GM12864 (cell line): ENCODE data around the gene IAH1.

ENCODE experiments used
- DNase-seq: peaks from one replicate; pipeline ENCODE4 v3.0.0-alpha.2; 2011; ENCODE audit warnings: low read depth
- H3K4me3 ChIP-seq: 2 replicates; pipeline ENCODE4 v1.5.1; 2011; ENCODE audit warnings: mild to moderate bottlenecking, low read depth, low read length, control low read depth
- TF ChIP-seq, protein P1 (sequence below): IDR thresholded peaks from 2 replicates; pipeline ENCODE4 v1.5.1; 2011; ENCODE audit warnings: low read depth, mild to moderate bottlenecking, moderate library complexity, low read length, control low read depth, inconsistent platforms; ENCODE audit errors: missing control alignments

Gene IAH1

GRCh38 chr2:9441556-9441955 lies 32.8 kb upstream of the IAH1 start:
- H3K4me3 ChIP-seq: no peak overlapping the region
- DNase-seq: no peak
- TF ChIP-seq, protein P1, sequence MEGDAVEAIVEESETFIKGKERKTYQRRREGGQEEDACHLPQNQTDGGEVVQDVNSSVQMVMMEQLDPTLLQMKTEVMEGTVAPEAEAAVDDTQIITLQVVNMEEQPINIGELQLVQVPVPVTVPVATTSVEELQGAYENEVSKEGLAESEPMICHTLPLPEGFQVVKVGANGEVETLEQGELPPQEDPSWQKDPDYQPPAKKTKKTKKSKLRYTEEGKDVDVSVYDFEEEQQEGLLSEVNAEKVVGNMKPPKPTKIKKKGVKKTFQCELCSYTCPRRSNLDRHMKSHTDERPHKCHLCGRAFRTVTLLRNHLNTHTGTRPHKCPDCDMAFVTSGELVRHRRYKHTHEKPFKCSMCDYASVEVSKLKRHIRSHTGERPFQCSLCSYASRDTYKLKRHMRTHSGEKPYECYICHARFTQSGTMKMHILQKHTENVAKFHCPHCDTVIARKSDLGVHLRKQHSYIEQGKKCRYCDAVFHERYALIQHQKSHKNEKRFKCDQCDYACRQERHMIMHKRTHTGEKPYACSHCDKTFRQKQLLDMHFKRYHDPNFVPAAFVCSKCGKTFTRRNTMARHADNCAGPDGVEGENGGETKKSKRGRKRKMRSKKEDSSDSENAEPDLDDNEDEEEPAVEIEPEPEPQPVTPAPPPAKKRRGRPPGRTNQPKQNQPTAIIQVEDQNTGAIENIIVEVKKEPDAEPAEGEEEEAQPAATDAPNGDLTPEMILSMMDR: no peak

- H3K4me3 ChIP-seq: no peak overlapping the region
- TF ChIP-seq, protein P1: no peak
- no peak for DNase-seq
These were observed 30.8 kb upstream of the IAH1 start for GRCh38 chr2:9443526-9443925.

DNA sequence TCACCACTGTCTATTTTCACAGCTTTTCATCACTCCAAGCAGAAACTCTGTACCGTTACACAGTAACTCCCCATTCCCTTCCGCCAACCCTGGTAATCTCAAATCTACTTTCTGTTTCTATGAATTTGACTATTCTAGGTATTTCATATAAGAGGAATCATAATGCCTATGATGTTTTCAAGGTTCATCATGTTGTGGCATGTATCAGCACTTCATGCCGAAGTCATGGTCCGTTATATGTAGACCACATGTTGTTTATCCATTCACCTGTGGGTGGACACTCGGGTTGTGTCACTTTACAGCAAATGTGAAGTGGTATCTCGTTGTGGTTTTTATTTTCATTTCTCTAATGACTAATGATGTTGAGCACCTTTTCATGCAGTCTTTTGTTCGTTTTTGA lies 29.3 kb upstream of the IAH1 start:
- H3K4me3 ChIP-seq: no peak overlapping the region
- no peak for DNase-seq
- TF ChIP-seq, protein P1: no peak

- TF ChIP-seq, protein P1: no peak
- DNase-seq: no peak
These were observed 23.1 kb upstream of the IAH1 start for GRCh38 chr2:9451231-9451630.

GRCh38 chr2:9460441-9461017 lies 13.8 kb upstream of the IAH1 start:
- TF ChIP-seq, protein P1: no peak
- no peak overlapping the region for H3K4me3 ChIP-seq
- no peak for DNase-seq

More at GRCh38 chr2:9451231-9451630, 23.1 kb upstream of the IAH1 start:
- H3K4me3 ChIP-seq: no peak overlapping the region

DNA sequence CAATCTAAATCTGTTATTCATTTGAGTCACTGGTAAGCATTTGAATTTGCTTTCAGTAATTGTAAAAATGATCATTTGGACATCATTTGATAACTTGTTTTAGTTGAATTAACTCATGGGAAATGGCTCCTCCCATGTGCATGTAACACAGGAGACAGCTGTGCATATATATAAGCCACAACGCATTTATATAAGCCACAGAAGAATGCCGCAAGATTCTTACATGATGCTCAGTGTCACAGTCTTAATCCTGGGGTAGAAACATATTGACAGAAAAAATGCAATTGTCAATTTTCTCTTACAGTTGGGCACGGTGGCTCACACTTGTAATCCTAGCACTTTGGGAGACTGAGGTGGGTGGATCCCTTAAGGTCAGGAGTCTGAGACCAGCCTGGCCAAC lies 13.3 kb upstream of the IAH1 start:
- TF ChIP-seq, protein P1: no peak
- no peak overlapping the region for H3K4me3 ChIP-seq
- no peak for DNase-seq

DNA sequence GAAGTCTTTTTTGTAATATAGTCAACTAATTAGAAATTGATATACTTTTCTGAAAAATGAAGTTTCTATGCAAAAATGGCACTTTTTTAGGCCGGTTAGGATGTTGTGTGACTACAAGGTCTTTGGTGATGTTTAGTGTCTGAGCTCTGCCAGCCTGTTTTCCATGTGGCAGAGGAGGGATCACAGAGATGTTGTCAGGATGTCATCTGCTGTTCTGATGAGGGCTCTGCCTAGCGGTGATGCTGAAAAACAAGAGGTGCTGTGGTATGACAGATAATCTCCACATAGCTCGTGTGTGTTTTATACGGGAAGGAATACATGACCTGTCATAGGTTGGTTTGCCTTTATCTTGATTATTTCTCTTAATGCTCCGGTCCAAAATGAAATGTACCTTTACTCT lies 12.0 kb upstream of the IAH1 start:
- TF ChIP-seq, protein P1: no peak
- H3K4me3 ChIP-seq: no peak overlapping the region
- DNase-seq: no peak
